Activated T-helper 2 cell treated with anti-CD3 and anti-CD28 coated beads, Interferon-gamma antibody, Interleukin-2, Interleukin-4, amounts not matched to agents 10 μg/mL and 5 μg/mL and 100 μg/mL, durations not matched to agents 14 hours and 24 hours and 36 hours (primary cell): ENCODE data around the gene AHSG. TPM values are rescaled to one million over a fixed set of nuclear protein-coding genes. Genes with fewer than 3 reads are reported as not detected.

Source experiments
- DNase-seq: peaks from one replicate; pipeline ENCODE4 v3.0.0; 2021; ENCODE audit warnings: low spot score
- H3K27ac Mint-ChIP-seq: one replicate; pipeline ENCODE4 v1.8.0; 2021; ENCODE audit warnings: mixed read lengths
- H3K27me3 Mint-ChIP-seq: one replicate; pipeline ENCODE4 v1.8.0; 2021; ENCODE audit warnings: low read depth, mixed read lengths
- H3K36me3 Mint-ChIP-seq: one replicate; pipeline ENCODE4 v1.8.0; 2021; ENCODE audit warnings: low read depth, mixed read lengths
- H3K4me1 Mint-ChIP-seq: one replicate; pipeline ENCODE4 v1.8.0; 2021; ENCODE audit warnings: low read depth, mixed read lengths
- H3K4me3 Mint-ChIP-seq: one replicate; pipeline ENCODE4 v1.8.0; 2021; ENCODE audit warnings: low read depth, mild to moderate bottlenecking, moderate library complexity, mixed read lengths
- H3K9me3 Mint-ChIP-seq: one replicate; pipeline ENCODE4 v1.8.0; 2021; ENCODE audit warnings: mixed read lengths
- intact Hi-C: fragments of 100-400 bp; cut with micrococcal nuclease; formaldehyde crosslinking; loops from one replicate; pipeline ENCODE4 v1.15.1; 2023
- total RNA-seq: library from RNA; stranded (reverse); gene quantifications from 2 replicates; pipeline ENCODE4 v1.2.3, GENCODE V29; 2022

AHSG gene
- total RNA-seq, 1 donor from 2014 or later = not detected

GRCh38 chr3:186614266-186614596 is 1.4 kb downstream of the AHSG start:
- H3K27ac Mint-ChIP-seq = no peak overlapping the region
- DNase-seq = no peak
- no peak overlapping the region for H3K4me3 Mint-ChIP-seq
- intact Hi-C loops = loop anchor here (1.0 to 10.0 kb wide), 2 partner anchors 79 to 207 kb away; no protein-coding TSS in a partner anchor
- peaks cover 40% of the 10 kb centered on the region for H3K27me3 Mint-ChIP-seq
- no peaks in the 10 kb centered on the region for H3K36me3 Mint-ChIP-seq
- H3K9me3 Mint-ChIP-seq = no peaks in the 10 kb centered on the region
- H3K4me1 Mint-ChIP-seq = peaks cover 13% of the 10 kb centered on the region

- intact Hi-C loops = loop anchor here (1.0 to 10.0 kb wide), 3 partner anchors 80 to 206 kb away; partner anchors contain the start of gene EIF4A2
- H3K4me3 Mint-ChIP-seq = no peak overlapping the region
- no peaks in the 10 kb centered on the region for H3K36me3 Mint-ChIP-seq
- peaks cover 40% of the 10 kb centered on the region for H3K27me3 Mint-ChIP-seq
- H3K9me3 Mint-ChIP-seq = no peaks in the 10 kb centered on the region
- peak; percentile 63 for DNase-seq
- peaks cover 13% of the 10 kb centered on the region for H3K4me1 Mint-ChIP-seq
- H3K27ac Mint-ChIP-seq = no peak overlapping the region
Measured at GRCh38 chr3:186614597-186615483, 2.0 kb downstream of the AHSG start.

- Mint-ChIP-seq H3K4me1 (peaks cover 13% of the 10 kb centered on the region), H3K27ac (no peak overlapping the region), H3K27me3 (peaks cover 44% of the 10 kb centered on the region), H3K9me3 (no peaks in the 10 kb centered on the region), H3K36me3 (no peaks in the 10 kb centered on the region), H3K4me3 (no peak overlapping the region)
- intact Hi-C loops = loop anchor here (5.0 to 10.0 kb wide), 2 partner anchors 81 to 166 kb away; partner anchors contain the start of gene EIF4A2
- DNase-seq = no peak
Measured at GRCh38 chr3:186616299-186616617, 3.4 kb downstream of the AHSG start.

- H3K36me3 Mint-ChIP-seq = no peaks in the 10 kb centered on the region
- peak; percentile 77 for DNase-seq
- H3K27ac Mint-ChIP-seq = peak overlapping the region; percentile 50
- H3K27me3 Mint-ChIP-seq = peaks cover 43% of the 10 kb centered on the region
- H3K4me3 Mint-ChIP-seq = peak overlapping the region; percentile 61
- no peaks in the 10 kb centered on the region for H3K9me3 Mint-ChIP-seq
- intact Hi-C loops = loop anchor here (1.0 to 10.0 kb wide), 3 partner anchors 82 to 640 kb away; partner anchors contain the start of gene EIF4A2
- H3K4me1 Mint-ChIP-seq = peaks cover 13% of the 10 kb centered on the region
Measured at GRCh38 chr3:186617036-186617946, 4.4 kb downstream of the AHSG start.

GRCh38 chr3:186618318-186618938 is 5.6 kb downstream of the AHSG start:
- Mint-ChIP-seq H3K9me3 (no peaks in the 10 kb centered on the region), H3K27ac (no peak overlapping the region), H3K36me3 (no peaks in the 10 kb centered on the region), H3K4me3 (no peak overlapping the region), H3K27me3 (peaks cover 44% of the 10 kb centered on the region), H3K4me1 (peaks cover 13% of the 10 kb centered on the region)
- no peak for DNase-seq
- intact Hi-C loops = loop anchor here (5.0 to 10.0 kb wide), 2 partner anchors 84 to 164 kb away; partner anchors contain the start of gene EIF4A2

- no peak for DNase-seq
- Mint-ChIP-seq H3K9me3 (no peaks in the 10 kb centered on the region), H3K27me3 (peaks cover 35% of the 10 kb centered on the region), H3K36me3 (no peaks in the 10 kb centered on the region), H3K27ac (no peak overlapping the region), H3K4me1 (peaks cover 9% of the 10 kb centered on the region), H3K4me3 (no peak overlapping the region)
- intact Hi-C loops = loop anchor here (5.0 to 10.0 kb wide), 2 partner anchors 85 to 163 kb away; partner anchors contain the start of gene EIF4A2
Measured at GRCh38 chr3:186619787-186620212, 6.9 kb downstream of the AHSG start.

GRCh38 chr3:186620213-186621092 is 7.6 kb downstream of the AHSG start:
- Mint-ChIP-seq H3K4me1 (peaks cover 7% of the 10 kb centered on the region), H3K27me3 (peaks cover 33% of the 10 kb centered on the region), H3K9me3 (no peaks in the 10 kb centered on the region), H3K36me3 (no peaks in the 10 kb centered on the region), H3K4me3 (no peak overlapping the region), H3K27ac (no peak overlapping the region)
- intact Hi-C loops = no loop called here
- no peak for DNase-seq

- no peaks in the 10 kb centered on the region for H3K36me3 Mint-ChIP-seq
- no peak overlapping the region for H3K4me3 Mint-ChIP-seq
- H3K27ac Mint-ChIP-seq = no peak overlapping the region
- intact Hi-C loops = no loop called here
- H3K4me1 Mint-ChIP-seq = peaks cover 2% of the 10 kb centered on the region
- no peak for DNase-seq
- H3K27me3 Mint-ChIP-seq = peaks cover 31% of the 10 kb centered on the region
- no peaks in the 10 kb centered on the region for H3K9me3 Mint-ChIP-seq
Measured at GRCh38 chr3:186621894-186622650, 9.2 kb downstream of the AHSG start.

- no peak overlapping the region for H3K27ac Mint-ChIP-seq
- no peaks in the 10 kb centered on the region for H3K9me3 Mint-ChIP-seq
- no peaks in the 10 kb centered on the region for H3K4me1 Mint-ChIP-seq
- no peak overlapping the region for H3K4me3 Mint-ChIP-seq
- H3K36me3 Mint-ChIP-seq = no peaks in the 10 kb centered on the region
- H3K27me3 Mint-ChIP-seq = peaks cover 26% of the 10 kb centered on the region
- intact Hi-C loops = no loop called here
- no peak for DNase-seq
Measured at GRCh38 chr3:186622651-186623310, 9.9 kb downstream of the AHSG start.

- H3K27ac Mint-ChIP-seq = no peak overlapping the region
- no peaks in the 10 kb centered on the region for H3K36me3 Mint-ChIP-seq
- no peak for DNase-seq
- peaks cover 20% of the 10 kb centered on the region for H3K27me3 Mint-ChIP-seq
- H3K9me3 Mint-ChIP-seq = no peaks in the 10 kb centered on the region
- intact Hi-C loops = no loop called here
- H3K4me3 Mint-ChIP-seq = no peak overlapping the region
- H3K4me1 Mint-ChIP-seq = no peaks in the 10 kb centered on the region
Measured at GRCh38 chr3:186624598-186624997, 11.7 kb downstream of the AHSG start.

GRCh38 chr3:186625600-186626042 is 12.8 kb downstream of the AHSG start:
- H3K27ac Mint-ChIP-seq = no peak overlapping the region
- peaks cover 24% of the 10 kb centered on the region for H3K27me3 Mint-ChIP-seq
- no peak overlapping the region for H3K4me3 Mint-ChIP-seq
- no peak for DNase-seq
- H3K9me3 Mint-ChIP-seq = no peaks in the 10 kb centered on the region
- no peaks in the 10 kb centered on the region for H3K36me3 Mint-ChIP-seq
- H3K4me1 Mint-ChIP-seq = no peaks in the 10 kb centered on the region
- intact Hi-C loops = no loop called here
